NB4 (cell line): ENCODE results near the gene ITPR2.
A peak's percentile ranks its signal among the peaks of the same experiment; 100 is the strongest.

Experiments
- DNase-seq: peaks from one replicate; pipeline ENCODE4 v3.0.0; 2010; ENCODE audit warnings: low read depth
- H3K4me3 ChIP-seq: one replicate; pipeline ENCODE4 v1.5.1; 2011; ENCODE audit warnings: mild to moderate bottlenecking, low read depth, low read length, moderate library complexity
- MAX ChIP-seq: IDR thresholded peaks from 2 replicates; pipeline ENCODE4 v1.6.1; 2011; ENCODE audit warnings: low read depth, low read length
- MYC ChIP-seq: IDR thresholded peaks from 2 replicates; pipeline ENCODE4 v1.6.1; 2011; ENCODE audit warnings: low read depth, low read length
- POLR2A ChIP-seq: IDR thresholded peaks from 2 replicates; pipeline ENCODE4 v1.6.1; 2011; ENCODE audit warnings: mild to moderate bottlenecking; ENCODE audit not compliant: insufficient read length; ENCODE audit errors: extremely low read depth
- TF ChIP-seq, protein P1 (sequence below): IDR thresholded peaks from one replicate; pipeline ENCODE4 v1.5.1; 2012; ENCODE audit warnings: low read depth, low read length

ITPR2 gene

GRCh38 chr12:26725276-26725916 is 107.6 kb downstream of the ITPR2 start:
- no peak for DNase-seq

GRCh38 chr12:26724309-26724702 is 108.7 kb downstream of the ITPR2 start:
- H3K4me3 ChIP-seq = no peak overlapping the region
- TF ChIP-seq, protein P1, sequence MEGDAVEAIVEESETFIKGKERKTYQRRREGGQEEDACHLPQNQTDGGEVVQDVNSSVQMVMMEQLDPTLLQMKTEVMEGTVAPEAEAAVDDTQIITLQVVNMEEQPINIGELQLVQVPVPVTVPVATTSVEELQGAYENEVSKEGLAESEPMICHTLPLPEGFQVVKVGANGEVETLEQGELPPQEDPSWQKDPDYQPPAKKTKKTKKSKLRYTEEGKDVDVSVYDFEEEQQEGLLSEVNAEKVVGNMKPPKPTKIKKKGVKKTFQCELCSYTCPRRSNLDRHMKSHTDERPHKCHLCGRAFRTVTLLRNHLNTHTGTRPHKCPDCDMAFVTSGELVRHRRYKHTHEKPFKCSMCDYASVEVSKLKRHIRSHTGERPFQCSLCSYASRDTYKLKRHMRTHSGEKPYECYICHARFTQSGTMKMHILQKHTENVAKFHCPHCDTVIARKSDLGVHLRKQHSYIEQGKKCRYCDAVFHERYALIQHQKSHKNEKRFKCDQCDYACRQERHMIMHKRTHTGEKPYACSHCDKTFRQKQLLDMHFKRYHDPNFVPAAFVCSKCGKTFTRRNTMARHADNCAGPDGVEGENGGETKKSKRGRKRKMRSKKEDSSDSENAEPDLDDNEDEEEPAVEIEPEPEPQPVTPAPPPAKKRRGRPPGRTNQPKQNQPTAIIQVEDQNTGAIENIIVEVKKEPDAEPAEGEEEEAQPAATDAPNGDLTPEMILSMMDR = no peak
- TF ChIP-seq MAX = no peak

More at GRCh38 chr12:26725276-26725916, 107.6 kb downstream of the ITPR2 start:
- H3K4me3 ChIP-seq = no peak overlapping the region
- TF ChIP-seq, protein P1 = no peak
- TF ChIP-seq MYC (no peak), POLR2A (no peak), MAX (no peak)

DNA sequence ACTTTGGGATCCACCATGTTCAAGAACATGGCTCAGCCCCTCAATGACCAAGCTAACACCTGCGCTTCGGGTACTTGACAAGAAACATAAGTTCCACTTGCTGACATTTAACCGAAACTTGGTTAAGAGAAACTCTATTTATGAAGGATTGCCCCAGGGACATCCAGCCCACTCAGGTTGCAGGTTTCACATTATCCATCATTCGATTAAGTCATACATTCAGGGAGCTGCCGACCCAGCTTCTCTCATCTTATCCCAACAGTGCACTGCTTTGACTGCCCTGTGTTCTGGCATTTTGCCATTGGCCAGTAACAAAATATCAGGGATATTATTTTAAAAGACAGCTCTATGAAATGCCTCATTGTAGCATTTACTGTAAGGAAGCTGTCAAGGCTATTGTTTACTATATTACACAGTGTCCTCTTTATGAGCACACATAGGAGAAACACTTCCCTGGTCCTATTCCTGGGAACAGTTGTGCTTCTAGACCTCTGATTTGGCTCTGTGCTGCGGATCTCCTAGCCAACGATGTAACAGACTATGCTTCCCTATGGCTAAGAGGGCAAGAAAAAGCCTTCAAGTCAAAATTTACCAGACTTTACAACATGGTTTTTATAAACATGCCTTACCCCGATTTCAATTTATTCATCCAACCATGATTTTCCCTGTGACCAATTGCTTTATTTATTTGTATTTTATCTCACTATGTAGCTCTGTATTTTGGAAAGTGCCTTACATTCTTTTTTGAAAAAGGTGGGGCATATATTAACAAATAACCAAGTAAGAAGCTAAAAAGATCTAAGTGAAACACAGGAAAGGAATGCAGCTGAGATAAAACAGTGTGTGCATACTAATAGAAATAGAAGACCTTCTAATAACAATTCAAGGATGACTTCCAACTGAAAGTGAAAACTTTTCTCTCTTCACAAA is 109.3 kb downstream of the ITPR2 start:
- DNase-seq = no peak
- no peak overlapping the region for H3K4me3 ChIP-seq
- TF ChIP-seq POLR2A = no peak
- TF ChIP-seq, protein P1 = no peak
- TF ChIP-seq MAX = no peak

More at GRCh38 chr12:26724309-26724702, 108.7 kb downstream of the ITPR2 start:
- no peak for DNase-seq

DNA sequence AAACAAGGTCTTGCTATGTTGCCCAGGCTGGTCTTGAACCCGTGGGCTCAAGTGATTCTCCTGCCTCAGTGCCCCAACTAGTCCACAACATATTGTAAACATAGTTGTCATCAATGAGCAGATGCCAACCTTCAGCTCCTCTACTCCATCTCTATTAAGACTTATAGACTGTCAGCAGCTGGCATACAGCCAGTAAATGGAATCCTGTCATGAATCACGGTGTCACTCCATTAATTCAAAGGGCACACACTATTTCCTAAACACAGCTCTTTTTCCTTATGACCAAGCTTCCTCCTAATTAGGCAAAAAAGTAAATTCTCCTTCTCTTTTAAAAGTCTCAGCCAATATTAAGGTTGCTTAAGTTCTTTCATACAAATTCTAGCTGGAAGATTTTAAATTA is 111.2 kb downstream of the ITPR2 start:
- no peak overlapping the region for H3K4me3 ChIP-seq
- TF ChIP-seq MYC (no peak), POLR2A (no peak), MAX (no peak)
- TF ChIP-seq, protein P1 = no peak
- DNase-seq = no peak

GRCh38 chr12:26719852-26720251 is 113.1 kb downstream of the ITPR2 start:
- no peak for DNase-seq
- H3K4me3 ChIP-seq = no peak overlapping the region
- no peak for TF ChIP-seq POLR2A
- TF ChIP-seq, protein P1 = peak; percentile 3
- TF ChIP-seq MYC = no peak
